ENCODE data around the gene CLEC2B.

CLEC2B gene

GRCh38 chr12:9810671-9811070, 58.5 kb downstream of the CLEC2B start:
- WGBS, 2 experiments = 100% methylated on average over 1 of the region's 2 CpGs; no CpG with 5 or more reads in 1 of the 2 experiments
- no peaks in the 10 kb centered on the region for H3K27me3 ChIP-seq (ENCODE audit: control insufficient read depth, insufficient read depth, low read length, poor library complexity, severe bottlenecking)
- H3K4me1 ChIP-seq (ENCODE audit: control insufficient read depth, insufficient read depth, low read length) = no peaks in the 10 kb centered on the region
- no peak overlapping the region for H3K4me3 ChIP-seq (ENCODE audit: insufficient read depth, low read depth, low read length)
- no peak overlapping the region for H3K27ac ChIP-seq (ENCODE audit: insufficient read depth, low read depth, low read length, poor library complexity, severe bottlenecking)
- no peaks in the 10 kb centered on the region for H3K36me3 ChIP-seq (ENCODE audit: control insufficient read depth, insufficient read depth, low read length)
- H3K9me3 ChIP-seq (ENCODE audit: control insufficient read depth, low read length) = no peaks in the 10 kb centered on the region

DNA sequence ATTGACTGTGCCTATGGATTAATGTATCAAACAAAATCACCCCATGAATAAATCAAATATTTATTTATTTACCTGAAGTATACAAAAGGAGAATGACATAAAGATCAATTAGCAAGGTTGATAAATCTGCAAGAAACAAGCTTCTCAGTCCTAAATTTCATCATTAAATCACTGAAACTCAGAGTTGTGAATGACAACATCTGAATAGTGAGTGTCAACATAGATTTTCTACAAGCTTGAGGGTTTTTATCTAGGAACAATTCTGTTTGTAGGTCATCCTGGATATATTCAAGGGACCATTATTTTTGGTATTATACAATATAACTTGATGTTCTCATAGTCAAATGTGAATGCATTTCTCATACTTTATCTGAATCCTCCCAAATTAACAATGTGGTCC, 59.3 kb downstream of the CLEC2B start:
- Histone ChIP-seq H3K36me3 (ENCODE audit: control insufficient read depth, insufficient read depth, low read length) (no peaks in the 10 kb centered on the region), H3K4me1 (ENCODE audit: control insufficient read depth, insufficient read depth, low read length) (no peaks in the 10 kb centered on the region), H3K9me3 (ENCODE audit: control insufficient read depth, low read length) (no peaks in the 10 kb centered on the region), H3K4me3 (ENCODE audit: insufficient read depth, low read depth, low read length) (no peak overlapping the region), H3K27ac (ENCODE audit: insufficient read depth, low read depth, low read length, poor library complexity, severe bottlenecking) (no peak overlapping the region), H3K27me3 (ENCODE audit: control insufficient read depth, insufficient read depth, low read length, poor library complexity, severe bottlenecking) (no peaks in the 10 kb centered on the region)

- WGBS, 2 experiments = 94 to 95% methylated on average over 4 of the region's 4 CpGs
- H3K4me1 ChIP-seq (ENCODE audit: control insufficient read depth, insufficient read depth, low read length) = no peaks in the 10 kb centered on the region
These were observed 59.8 kb downstream of the CLEC2B start for GRCh38 chr12:9809338-9809737.

GRCh38 chr12:9808504-9808903, 60.6 kb downstream of the CLEC2B start:
- H3K36me3 ChIP-seq (ENCODE audit: control insufficient read depth, insufficient read depth, low read length) = no peaks in the 10 kb centered on the region
- no peaks in the 10 kb centered on the region for H3K27me3 ChIP-seq (ENCODE audit: control insufficient read depth, insufficient read depth, low read length, poor library complexity, severe bottlenecking)
- H3K4me1 ChIP-seq (ENCODE audit: control insufficient read depth, insufficient read depth, low read length) = no peaks in the 10 kb centered on the region
- H3K4me3 ChIP-seq (ENCODE audit: insufficient read depth, low read depth, low read length) = no peak overlapping the region
- 54 to 65% methylated on average over 3 of the region's 3 CpGs for WGBS, 2 experiments
- H3K27ac ChIP-seq (ENCODE audit: insufficient read depth, low read depth, low read length, poor library complexity, severe bottlenecking) = no peak overlapping the region
- no peaks in the 10 kb centered on the region for H3K9me3 ChIP-seq (ENCODE audit: control insufficient read depth, low read length)

More at GRCh38 chr12:9809338-9809737, 59.8 kb downstream of the CLEC2B start:
- Histone ChIP-seq H3K9me3 (ENCODE audit: control insufficient read depth, low read length) (no peaks in the 10 kb centered on the region), H3K27ac (ENCODE audit: insufficient read depth, low read depth, low read length, poor library complexity, severe bottlenecking) (no peak overlapping the region), H3K36me3 (ENCODE audit: control insufficient read depth, insufficient read depth, low read length) (no peaks in the 10 kb centered on the region), H3K27me3 (ENCODE audit: control insufficient read depth, insufficient read depth, low read length, poor library complexity, severe bottlenecking) (no peaks in the 10 kb centered on the region), H3K4me3 (ENCODE audit: insufficient read depth, low read depth, low read length) (no peak overlapping the region)

DNA sequence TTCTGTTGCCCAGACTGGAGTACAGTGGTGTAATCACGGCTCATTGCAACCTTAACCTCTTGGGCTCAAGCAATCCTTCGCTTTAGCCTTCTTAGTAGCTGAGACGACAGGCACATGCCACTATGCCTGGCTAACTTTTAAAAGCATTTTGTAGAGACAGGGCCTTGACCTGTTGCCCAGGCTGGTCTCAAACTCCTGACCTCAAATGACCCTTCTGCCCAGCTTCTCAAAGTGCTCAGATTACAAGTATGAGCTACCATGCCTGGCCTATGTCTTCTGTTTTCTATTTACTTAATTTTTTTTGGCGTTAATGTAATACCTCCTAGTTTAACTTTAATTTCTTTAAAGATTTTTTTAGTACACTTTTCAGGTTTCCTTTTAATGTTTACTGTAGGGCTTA, 62.4 kb downstream of the CLEC2B start:
- Histone ChIP-seq H3K9me3 (ENCODE audit: control insufficient read depth, low read length) (no peaks in the 10 kb centered on the region), H3K4me1 (ENCODE audit: control insufficient read depth, insufficient read depth, low read length) (no peaks in the 10 kb centered on the region), H3K27me3 (ENCODE audit: control insufficient read depth, insufficient read depth, low read length, poor library complexity, severe bottlenecking) (no peaks in the 10 kb centered on the region), H3K4me3 (ENCODE audit: insufficient read depth, low read depth, low read length) (no peak overlapping the region), H3K27ac (ENCODE audit: insufficient read depth, low read depth, low read length, poor library complexity, severe bottlenecking) (no peak overlapping the region), H3K36me3 (ENCODE audit: control insufficient read depth, insufficient read depth, low read length) (no peaks in the 10 kb centered on the region)
- 85 to 86% methylated on average over 3 of the region's 4 CpGs for WGBS, 2 experiments

DNA sequence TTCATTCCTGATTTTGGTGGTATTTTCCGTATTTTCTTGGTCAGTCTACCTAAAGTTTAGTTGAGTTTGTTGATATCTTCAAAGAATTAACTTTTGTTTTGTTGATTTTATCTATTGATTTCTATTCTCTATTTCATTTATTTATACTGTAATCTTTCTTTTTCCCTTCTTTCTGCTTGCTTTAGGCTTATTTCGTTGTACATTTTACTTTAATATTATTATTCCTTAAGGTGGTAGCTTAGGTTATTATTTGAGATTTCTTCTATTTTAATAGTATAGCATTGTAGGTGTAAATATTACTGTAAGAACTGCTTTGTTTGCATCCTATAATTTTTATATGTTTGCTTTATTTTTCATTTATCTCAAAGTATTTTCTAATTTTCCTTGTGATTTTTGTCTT, 63.3 kb downstream of the CLEC2B start:
- Histone ChIP-seq H3K4me3 (ENCODE audit: insufficient read depth, low read depth, low read length) (no peak overlapping the region), H3K4me1 (ENCODE audit: control insufficient read depth, insufficient read depth, low read length) (no peaks in the 10 kb centered on the region), H3K9me3 (ENCODE audit: control insufficient read depth, low read length) (no peaks in the 10 kb centered on the region), H3K27me3 (ENCODE audit: control insufficient read depth, insufficient read depth, low read length, poor library complexity, severe bottlenecking) (no peaks in the 10 kb centered on the region), H3K36me3 (ENCODE audit: control insufficient read depth, insufficient read depth, low read length) (no peaks in the 10 kb centered on the region), H3K27ac (ENCODE audit: insufficient read depth, low read depth, low read length, poor library complexity, severe bottlenecking) (no peak overlapping the region)
- no CpG with 5 or more reads among the region's 2 CpGs for WGBS, 2 experiments
